Pancreas (tissue), 10 donors: ENCODE results near the gene GJA10. TPM values are rescaled to one million over a fixed set of nuclear protein-coding genes. Genes with fewer than 3 reads are reported as not detected.

Experiments
- ATAC-seq, 4 donors: fragments of 200-7000 bp; cut with Tn5 transposase; one replicate each; pipeline versions ENCODE4 v1.8.0 to v1.9.1; 2020; ENCODE audit warnings: mild to moderate bottlenecking in 4 of 4, moderate library complexity in 4 of 4
- DNase-seq, 6 donors: peaks; one replicate each; pipeline ENCODE4 v3.0.0-alpha.2; 2020
- FAIRE-seq: peaks from 2 replicates; lab custom pipeline; 2012; peaks lifted over from hg19 to GRCh38; lab: Jason Lieb, UNC
- H3K27ac ChIP-seq, 4 donors: fragments of 200-600 bp; sonication (generic); 1 replicate in 3 of 4; 2 replicates in 1 of 4; pipeline versions ENCODE4 v1.5.0 to v1.8.0; 2020
- H3K27me3 ChIP-seq, 4 donors: fragments of 200-600 bp; one replicate each; pipeline ENCODE4 v1.8.0; 2021
- H3K36me3 ChIP-seq, 3 donors: fragments of 200-600 bp; sonication (generic) in 1 of 3; one replicate each; pipeline versions ENCODE4 v1.5.0 to v1.8.0; 2020 to 2021
- H3K4me1 ChIP-seq, 3 donors: fragments of 200-600 bp; one replicate each; pipeline ENCODE4 v1.8.0; 2021
- H3K4me3 ChIP-seq, 4 donors: fragments of 200-600 bp; sonication (generic) in 2 of 4; one replicate each; pipeline versions ENCODE4 v1.5.0 to v1.8.0; 2020 to 2021
- H3K9me3 ChIP-seq, 4 donors: fragments of 200-600 bp; one replicate each; pipeline ENCODE4 v1.8.0; 2021
- CTCF ChIP-seq, 4 donors: fragments of 200-600 bp; sonication (generic) in 3 of 4; IDR thresholded peaks; one replicate each; pipeline versions ENCODE4 v1.5.0 to v1.8.0; 2021; ENCODE audit warnings: antibody characterized with exemption in 4 of 4
- WGBS, 2 donors: extraction: QIAGEN DNeasy Blood & Tissue Kit; methylation state at CpG; one replicate each; pipeline ENCODE4 v1.1.7; 2013; 5-methylcytosine and 5-hydroxymethylcytosine counted together
- intact Hi-C, 3 donors: fragments of 100-400 bp; cut with DNase I; formaldehyde crosslinking; loops; one replicate each; pipeline versions ENCODE4 v1.11.1 to v1.14.2; 2022
- polyA plus RNA-seq, 2 donors: library from polyadenylated mRNA; stranded (reverse); fragments of 200-250 nt; gene quantifications; one replicate each; pipeline ENCODE4 v1.2.3, GENCODE V29; 2013
- total RNA-seq, 6 donors: library from RNA; stranded (reverse); fragmentation: NEBNext Ultra II Directional in 4 of 6; extraction: Animal tissue kit (Norgen Biotek cat#: 25700) in 4 of 6; gene quantifications; one replicate each; pipeline versions ENCODE4 v1.2.1 to v1.2.4, GENCODE V29; 2021 to 2023
- donor health status: healthy with polysubstance abuse.
- donor health status: DM: no; HTN: no; CAD: no; lungs with moderate emphysema.
- donor health status: DM: no; HTN: no; CAD: no.
- donor health status: control.
- donor health status: control.
- donor health status: Bipolar disorder and iron deficiency.
- donor health status: DM: yes; HTN: yes; CAD: no.
- donor health status: DM: no; HTN: no; CAD: no.
- donor health status: DM: no; HTN: no; CAD: no.
- donor health status: DM: yes; HTN: yes; CAD: no.

Gene GJA10
- total and polyA plus RNA-seq, 8 donors: not detected

DNA sequence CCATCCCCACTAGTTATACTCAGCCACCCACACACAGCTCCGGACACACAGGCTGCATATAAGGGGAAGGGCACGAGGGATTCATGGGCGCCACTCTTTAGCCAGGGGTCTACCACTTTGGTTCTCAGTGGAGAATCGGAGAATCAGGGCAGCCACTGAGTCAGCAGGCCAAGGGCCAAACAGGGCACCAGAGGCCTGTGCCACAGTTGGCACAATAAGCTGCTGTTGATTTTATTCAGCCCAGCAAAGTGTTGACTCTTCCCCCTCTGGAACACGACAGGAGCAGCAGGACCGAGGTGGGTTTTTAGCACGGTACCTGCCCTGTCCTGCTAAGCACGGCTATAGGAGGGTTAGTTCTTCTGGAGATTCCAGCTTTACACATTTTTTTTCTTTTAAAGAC is 48.3 kb downstream of the GJA10 start:
- H3K36me3 ChIP-seq: no peaks in the 10 kb centered on the region
- no peak for TF ChIP-seq CTCF (IDR thresholded peaks at IDR 0.05)
- no peak for DNase-seq
- no peak for FAIRE-seq
- H3K27me3 ChIP-seq: no peaks in the 10 kb centered on the region
- H3K9me3 ChIP-seq: no peaks in the 10 kb centered on the region
- H3K4me3 ChIP-seq: no peak overlapping the region
- no peak overlapping the region for H3K27ac ChIP-seq
- H3K4me1 ChIP-seq: peaks cover 11 to 16% (median 16%) of the 10 kb centered on the region in 3 donors
- 92 to 99% methylated on average over 8 of the region's 8 CpGs for WGBS, 2 donors
- ATAC-seq: no peak
- intact Hi-C loops: no loop called here

DNA sequence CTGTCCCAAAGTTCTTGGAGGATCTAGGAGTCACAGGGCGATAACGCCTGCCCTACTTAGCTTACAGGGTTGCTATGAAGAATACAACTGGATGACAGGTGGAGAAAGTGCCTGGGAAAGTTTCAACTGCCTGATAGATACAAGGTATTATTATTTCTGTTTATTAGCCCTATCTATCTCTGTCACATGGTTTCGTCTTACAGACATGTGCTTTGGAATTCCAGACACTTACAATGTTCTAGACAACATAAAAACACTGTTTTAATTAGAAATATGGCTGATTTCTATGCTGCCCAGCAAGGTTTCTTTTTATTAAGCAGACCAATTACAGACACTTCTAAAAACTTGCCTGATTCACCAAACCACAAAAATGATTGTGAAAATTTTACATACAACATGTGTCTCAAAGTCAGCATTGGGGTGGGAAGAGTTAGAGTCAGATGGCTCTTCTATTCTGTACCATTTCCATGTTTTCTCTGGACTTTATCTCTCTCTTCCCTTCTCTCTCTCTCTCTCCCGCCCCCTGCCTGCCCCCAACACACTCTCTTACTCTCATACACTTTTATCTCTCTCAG is 50.0 kb downstream of the GJA10 start:
- H3K4me3 ChIP-seq: no peak overlapping the region
- no peak overlapping the region for H3K27ac ChIP-seq
- ATAC-seq (no peak), FAIRE-seq (no peak), DNase-seq (no peak)
- no peaks in the 10 kb centered on the region for H3K9me3 ChIP-seq
- no peaks in the 10 kb centered on the region for H3K36me3 ChIP-seq
- H3K27me3 ChIP-seq: no peaks in the 10 kb centered on the region
- H3K4me1 ChIP-seq: peaks cover 11 to 16% (median 16%) of the 10 kb centered on the region in 3 donors
- intact Hi-C loops: no loop called here
- no peak for TF ChIP-seq CTCF (IDR thresholded peaks at IDR 0.05)
- 91 to 97% methylated on average over 4 of the region's 4 CpGs for WGBS, 2 donors

- no peak for FAIRE-seq
- Histone ChIP-seq H3K27me3 (no peaks in the 10 kb centered on the region), H3K27ac (no peak overlapping the region), H3K36me3 (no peaks in the 10 kb centered on the region), H3K4me3 (no peak overlapping the region), H3K4me1 (peaks cover 11 to 16% (median 16%) of the 10 kb centered on the region in 3 donors), H3K9me3 (no peaks in the 10 kb centered on the region)
- DNase-seq: no peak
- no peak for ATAC-seq
- intact Hi-C loops: no loop called here
- TF ChIP-seq CTCF (IDR thresholded peaks at IDR 0.05): no peak
- WGBS, 2 donors: 94 to 97% methylated on average over 1 of the region's 1 CpG
These were observed 50.6 kb downstream of the GJA10 start for GRCh38 chr6:89944826-89945407.

Other genes starting within 250 kb of the GJA10 start
- 10 to 100 TPM; 15.6 to 20.2 (median 17.0) TPM for gene MDN1, start 74.7 kb upstream of the GJA10 start, total RNA-seq
- 10 to 100 TPM; 23.1 to 27.5 TPM for gene MDN1, start 74.7 kb upstream of the GJA10 start, polyA plus RNA-seq
- 1 to 10 TPM; 4.2 to 9.3 (median 6.0) TPM for gene CASP8AP2, start 64.6 kb upstream of the GJA10 start, total RNA-seq
- gene CASP8AP2, start 64.6 kb upstream of the GJA10 start, polyA plus RNA-seq: 1 to 10 TPM; 3.0 to 3.5 TPM